GM21447 (cell line): Measurements from ENCODE around the gene SLC1A2.

Experiments
- ATAC-seq: cut with Tn5 transposase; IDR thresholded peaks from one replicate; pipeline ENCODE4 v1.9.1; 2021; ENCODE audit not compliant: unreplicated experiment

SLC1A2 gene

GRCh38 chr11:35419184-35419829 lies at the start of gene SLC1A2:
Gene SLC1A2, minus strand, starts transcription at chr11:35419558. Its CDS starts 592 bp downstream, at chr11:35418966.
- no peak for ATAC-seq

DNA sequence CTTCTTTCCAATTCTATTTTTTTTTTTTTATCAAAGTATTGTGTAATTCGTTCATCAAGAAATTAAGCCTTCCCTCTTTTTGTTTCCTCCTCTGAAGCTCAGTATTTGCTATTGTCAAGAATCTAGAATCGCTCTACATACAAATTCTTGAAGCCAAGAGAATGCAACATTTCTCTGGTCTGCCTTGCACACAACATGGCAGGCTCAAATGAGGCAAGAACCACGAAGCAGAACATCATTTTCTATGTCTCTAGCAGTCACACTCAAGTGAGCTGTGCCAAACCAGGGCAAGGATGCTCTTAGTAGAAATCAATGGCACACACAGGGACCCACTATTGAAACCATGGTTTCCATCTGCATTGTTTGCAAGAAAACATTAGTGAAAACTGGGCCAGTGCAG lies 46.7 kb upstream of the SLC1A2 start:
- no peak for ATAC-seq

GRCh38 chr11:35464308-35464707 lies 45.0 kb upstream of the SLC1A2 start:
- ATAC-seq, result no peak

DNA sequence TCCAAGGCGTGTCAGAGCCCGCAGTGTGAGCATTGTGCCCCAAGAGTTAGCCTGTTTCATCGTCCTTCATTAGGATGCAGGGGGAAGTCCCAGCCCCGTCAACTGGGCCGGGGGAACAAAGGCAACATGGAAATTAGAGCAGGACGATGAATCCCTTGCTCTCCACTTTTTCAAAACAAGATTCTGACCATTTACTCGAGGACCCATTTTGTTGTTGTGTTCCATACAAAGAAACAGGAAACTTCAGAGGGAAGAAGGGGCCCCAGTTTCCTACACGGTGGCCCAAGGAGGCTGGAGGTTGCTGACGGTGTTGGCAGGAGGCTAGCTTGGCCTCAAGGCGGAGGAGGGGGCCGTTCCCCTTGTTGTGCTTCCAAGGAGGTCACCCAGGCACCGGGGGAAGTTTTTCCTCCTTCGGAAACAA lies 44.0 kb upstream of the SLC1A2 start:
- no peak for ATAC-seq

DNA sequence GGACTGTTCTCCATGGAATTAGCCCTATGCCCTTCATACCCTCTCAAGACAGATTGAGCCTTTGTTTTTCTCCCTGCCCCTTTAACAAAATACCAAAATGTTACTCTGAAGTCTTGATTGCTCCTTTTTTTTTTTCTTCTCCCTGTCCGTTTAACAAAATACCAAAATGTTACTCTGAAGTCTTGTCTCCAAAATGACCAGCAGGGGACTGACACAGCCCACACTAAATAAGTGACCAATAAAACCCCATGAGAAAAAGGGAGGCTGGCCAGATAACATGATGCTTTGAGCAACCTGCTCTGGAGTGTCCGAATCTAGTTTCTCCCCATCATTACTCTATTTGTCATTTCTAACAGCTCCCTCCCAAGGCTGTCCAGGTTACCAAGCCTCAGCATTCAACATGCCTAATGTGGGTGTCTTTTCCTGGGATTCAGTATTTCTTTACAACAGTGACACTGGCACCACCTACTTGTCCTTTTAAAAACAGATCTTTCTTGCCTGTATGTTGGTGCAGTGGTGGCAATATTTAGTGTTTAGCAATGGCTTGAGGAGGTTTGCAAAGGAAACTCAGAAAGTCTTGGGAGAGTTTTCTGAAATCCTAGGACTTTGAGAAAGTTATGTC lies 42.7 kb upstream of the SLC1A2 start:
- ATAC-seq, result no peak

DNA sequence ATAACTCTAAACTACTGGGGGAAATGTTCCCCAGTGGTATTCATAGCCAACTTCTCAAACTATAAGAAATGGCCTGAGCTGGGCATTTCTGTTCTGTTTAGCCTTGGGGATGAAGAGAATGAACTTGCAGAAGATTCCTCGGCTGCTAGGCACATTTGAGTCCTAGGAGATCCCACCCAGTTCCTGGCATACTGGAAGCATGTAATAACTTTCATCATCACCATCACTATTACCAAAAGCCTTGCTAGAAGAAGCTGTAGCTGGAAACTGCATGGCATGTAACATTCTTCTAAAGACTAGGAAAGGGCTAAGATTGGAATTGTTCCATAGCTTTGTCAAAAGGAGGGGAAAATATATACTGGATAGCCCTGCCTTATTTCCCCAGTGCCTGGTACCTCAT lies 40.1 kb upstream of the SLC1A2 start:
- ATAC-seq, result no peak

- no peak for ATAC-seq
Measured at GRCh38 chr11:35458846-35459245, 39.5 kb upstream of the SLC1A2 start.

GRCh38 chr11:35454362-35454761 lies 35.0 kb upstream of the SLC1A2 start:
- ATAC-seq, result no peak

- ATAC-seq, result no peak
Measured at GRCh38 chr11:35436581-35437250, 17.4 kb upstream of the SLC1A2 start.

- no peak for ATAC-seq
Measured at GRCh38 chr11:35433588-35433987, 14.2 kb upstream of the SLC1A2 start.

DNA sequence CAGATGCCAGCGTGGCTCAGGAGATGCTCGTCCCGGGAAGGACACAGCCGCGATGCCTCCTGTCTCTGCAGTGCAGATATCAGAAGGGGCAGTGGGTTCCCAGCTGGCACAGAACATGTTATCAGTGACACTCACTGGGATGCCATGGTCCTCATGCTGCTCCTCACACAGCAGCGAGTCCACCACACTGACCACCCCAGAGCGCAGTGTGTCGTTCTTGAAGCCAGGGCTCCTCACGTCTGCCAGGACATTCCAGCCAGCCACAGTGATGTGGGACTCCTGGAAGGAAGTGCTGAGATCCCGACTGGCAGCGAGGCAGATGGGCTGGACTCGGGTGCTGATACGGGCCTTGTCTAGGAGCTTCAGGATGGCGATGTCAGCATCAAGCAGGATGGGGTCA lies 13.1 kb upstream of the SLC1A2 start:
- no peak for ATAC-seq

DNA sequence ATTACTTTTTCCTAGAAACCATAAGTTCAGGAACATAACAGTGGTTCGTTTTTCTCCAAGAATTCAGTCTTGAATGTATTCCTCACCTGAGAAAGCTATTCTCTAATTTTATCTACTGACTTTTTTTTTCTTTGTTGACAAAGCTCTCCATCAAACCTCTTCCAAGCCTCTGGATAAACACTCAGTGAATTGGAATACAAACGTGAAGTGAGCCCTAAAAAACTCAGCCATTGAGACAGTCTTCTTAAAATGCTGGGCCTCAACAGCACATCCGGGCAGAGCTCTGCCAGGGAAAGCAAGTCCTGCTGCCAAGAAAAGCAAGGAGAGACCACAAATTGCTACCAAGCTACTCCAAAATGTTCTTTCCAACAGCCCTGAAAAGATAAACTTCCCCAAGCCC lies 7.7 kb upstream of the SLC1A2 start:
- no peak for ATAC-seq

DNA sequence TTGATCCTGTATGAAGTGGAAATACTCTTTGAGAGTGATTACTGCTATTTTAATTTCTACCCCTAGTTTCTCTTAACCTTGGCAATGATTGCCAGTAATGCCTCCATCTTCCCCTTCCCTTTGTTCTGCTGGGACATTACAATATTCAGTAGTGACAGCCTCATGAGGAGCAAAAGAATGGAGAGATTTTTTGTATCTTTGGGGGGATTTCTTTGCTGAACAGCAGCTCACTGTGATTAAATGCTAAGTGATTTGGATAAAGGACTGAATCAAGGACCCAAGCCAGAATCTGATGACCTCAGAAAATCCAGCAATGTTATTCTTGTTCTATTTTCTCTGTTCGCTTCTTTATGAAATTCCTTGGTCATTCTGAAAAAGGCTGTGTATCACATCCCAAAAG lies 7.0 kb upstream of the SLC1A2 start:
- ATAC-seq, result no peak

- ATAC-seq, result no peak
Measured at GRCh38 chr11:35425603-35426212, 6.3 kb upstream of the SLC1A2 start.

GRCh38 chr11:35424157-35424940 lies 5.0 kb upstream of the SLC1A2 start:
- ATAC-seq, result no peak

DNA sequence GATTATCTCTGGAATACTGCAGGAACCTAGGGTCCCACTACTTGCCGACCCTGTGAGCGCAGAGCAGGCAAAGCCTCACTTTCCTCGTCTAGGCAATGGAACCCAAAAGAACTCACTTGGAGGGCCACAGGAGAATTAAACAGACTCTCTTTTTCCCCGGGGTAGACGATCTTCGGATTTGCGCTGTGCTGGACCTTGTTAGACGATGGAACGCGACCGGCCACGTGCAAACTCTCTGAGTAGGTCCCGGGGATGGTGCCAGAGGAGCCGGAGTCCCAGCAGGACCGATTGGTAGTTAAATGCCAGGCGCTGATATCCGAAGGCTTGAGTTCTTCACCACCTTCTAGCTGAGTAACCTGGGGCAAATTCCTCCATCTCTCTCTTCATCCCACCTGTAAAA lies 1.0 kb upstream of the SLC1A2 start:
- ATAC-seq, result no peak

DNA sequence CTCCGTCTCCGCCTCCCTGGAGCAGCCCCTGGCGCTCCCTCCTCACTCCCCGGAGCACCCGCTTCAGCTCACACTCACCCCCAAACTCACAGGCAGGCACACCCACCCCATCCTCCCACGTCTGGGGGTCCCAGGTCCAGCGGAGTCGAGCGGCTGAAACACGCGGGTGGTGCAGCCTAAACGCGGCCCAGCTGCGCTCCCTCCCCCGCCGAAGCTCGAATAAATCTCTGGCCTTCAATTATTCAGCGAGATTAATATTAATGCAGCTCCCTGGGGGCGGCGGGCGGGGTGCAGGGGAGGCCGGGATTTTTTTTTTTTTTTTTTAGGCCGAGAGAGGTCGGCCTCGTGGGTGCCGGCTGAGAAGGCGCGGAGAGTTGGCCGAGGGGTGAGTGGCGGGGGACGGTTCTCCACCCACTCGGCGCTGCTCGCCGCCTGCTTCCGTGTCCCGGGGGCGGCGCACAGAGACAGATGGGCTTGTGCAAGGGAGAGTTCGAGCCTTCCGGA lies 524 bp upstream of the SLC1A2 start:
- ATAC-seq, result no peak

DNA sequence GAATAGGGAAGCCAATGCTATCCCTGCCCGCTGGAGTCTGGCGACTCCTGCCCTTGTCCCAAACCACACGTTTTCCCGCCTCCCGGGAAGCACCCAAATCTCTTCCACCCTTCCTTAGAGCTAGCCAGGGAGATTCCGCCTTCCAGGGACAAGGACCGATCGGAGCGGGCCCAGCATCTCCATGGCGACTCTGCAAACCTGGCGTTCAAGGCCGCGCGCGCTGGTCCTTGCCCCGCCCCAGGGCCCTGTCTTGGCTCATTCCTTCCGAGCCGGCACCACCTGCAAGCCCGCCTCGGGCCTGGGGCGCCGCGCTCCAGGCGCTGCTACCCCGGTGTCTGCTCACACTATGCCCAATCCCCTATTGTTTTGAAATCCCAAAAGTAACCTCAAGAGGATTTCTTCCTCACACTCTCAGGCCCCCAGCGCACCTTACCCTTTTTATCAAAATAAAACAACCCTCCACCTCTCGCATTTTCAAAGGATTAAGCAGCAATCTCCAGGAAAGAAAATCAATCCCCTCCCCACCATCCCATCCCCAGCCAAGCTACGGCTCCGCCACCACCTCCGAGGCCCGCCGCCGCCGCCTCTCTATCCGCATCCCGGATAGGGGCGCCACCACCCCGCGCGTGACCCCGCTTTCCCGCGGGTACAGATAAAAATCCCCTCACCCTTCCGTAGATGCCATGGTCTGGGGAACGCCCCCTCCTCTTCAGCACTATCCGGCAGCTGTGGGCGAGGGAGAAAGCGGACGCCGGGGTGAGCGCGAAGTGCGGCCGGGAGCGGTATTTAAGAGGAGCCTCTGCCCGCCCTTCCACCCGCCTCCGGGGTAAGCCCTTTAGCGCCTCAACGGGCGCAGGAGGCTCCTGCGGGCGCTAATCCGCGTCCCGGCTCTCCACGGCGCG lies 825 bp downstream of the SLC1A2 start:
- no peak for ATAC-seq

DNA sequence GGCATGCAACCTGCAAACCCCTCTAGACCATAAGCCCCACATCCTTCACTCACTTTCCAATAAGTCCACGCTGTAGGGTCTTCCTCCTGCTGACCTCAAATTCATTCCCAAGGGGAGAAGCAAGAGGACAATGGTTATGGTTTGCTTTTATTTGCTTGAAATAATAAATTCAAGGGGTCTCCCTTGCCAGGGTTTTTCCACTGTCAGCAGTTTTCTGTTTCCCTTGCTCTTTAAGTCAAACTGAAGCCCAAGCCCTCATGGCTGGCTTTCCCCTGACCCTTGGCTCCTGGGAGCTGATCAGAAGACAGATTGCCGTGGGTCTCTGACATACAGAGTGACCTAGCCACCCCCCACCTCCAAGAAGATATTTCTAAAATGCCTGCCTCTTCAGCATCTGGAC lies 3.9 kb downstream of the SLC1A2 start:
- ATAC-seq, result no peak

DNA sequence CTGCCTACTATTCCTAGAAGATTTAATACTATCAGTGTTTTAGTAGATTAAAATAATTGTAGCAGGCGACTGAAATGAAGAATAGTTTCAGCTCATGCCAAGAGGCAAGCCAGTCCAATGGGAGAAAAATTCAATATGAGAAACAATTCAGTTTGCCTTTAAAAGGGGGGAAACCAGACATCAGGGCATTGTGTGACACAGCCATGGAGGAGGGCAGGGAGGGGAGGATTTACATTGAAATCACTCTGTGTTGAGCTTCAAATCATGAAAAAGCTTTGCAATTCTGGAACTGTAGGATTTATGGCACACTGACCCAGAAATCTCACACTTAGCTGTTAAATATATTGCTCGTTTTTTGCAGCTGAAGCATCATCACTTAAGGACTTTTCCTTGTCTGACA lies 4.6 kb downstream of the SLC1A2 start:
- ATAC-seq, result no peak
